HEK293T (cell line): ENCODE data around the gene B3GALT5.

ENCODE experiments used
- ARNT ChIP-seq: fragments of 450-650 bp; IDR thresholded peaks from 2 replicates; pipeline ENCODE4 v1.6.1; 2017; ENCODE audit warnings: mild to moderate bottlenecking
- PKNOX1 ChIP-seq: fragments of 450-650 bp; IDR thresholded peaks from 2 replicates; pipeline ENCODE4 v1.6.1; 2016

GRCh38 chr21:39620856-39621255 lies 8.1 kb downstream of the B3GALT5 start:
- TF ChIP-seq ARNT (no peak), PKNOX1 (no peak)
